Kidney (tissue), 14 donors: ENCODE measurements around the gene DEGS1. TPM values are rescaled to one million over a fixed set of nuclear protein-coding genes. Genes with fewer than 3 reads are reported as not detected.

ENCODE experiments used
- DNase-seq, 5 donors: peaks; one replicate each; pipeline ENCODE4 v3.0.0-alpha.2; 2013 to 2020
- FAIRE-seq: peaks from 2 replicates; lab custom pipeline; 2012; peaks lifted over from hg19 to GRCh38; lab: Jason Lieb, UNC
- H3K27ac ChIP-seq, 2 donors: one replicate each; pipeline ENCODE4 v1.7.0; 2013; ENCODE audit warnings: low read depth in 2 of 2, low read length in 2 of 2, inconsistent platforms in 1 of 2
- H3K27me3 ChIP-seq: one replicate; pipeline ENCODE4 v1.7.1; 2013; ENCODE audit warnings: low read length, inconsistent platforms; ENCODE audit not compliant: control insufficient read depth, insufficient read depth
- H3K36me3 ChIP-seq, 3 donors: one replicate each; pipeline versions ENCODE4 v1.7.0 to v1.7.1; 2013; ENCODE audit warnings: low read length in 3 of 3, control low read depth in 1 of 3, inconsistent platforms in 1 of 3; ENCODE audit not compliant: insufficient read depth in 3 of 3, control insufficient read depth in 2 of 3
- H3K4me1 ChIP-seq, 3 donors: one replicate each; pipeline versions ENCODE4 v1.7.0 to v1.7.1; 2013; ENCODE audit warnings: low read length in 3 of 3, inconsistent platforms in 1 of 3, low read depth in 1 of 3; ENCODE audit not compliant: control insufficient read depth in 2 of 3, insufficient read depth in 2 of 3
- H3K4me3 ChIP-seq, 3 donors: one replicate each; pipeline versions ENCODE4 v1.7.0 to v1.8.1; 2013; ENCODE audit warnings: low read length in 3 of 3, control low read depth in 1 of 3, inconsistent platforms in 1 of 3
- H3K9ac ChIP-seq, 3 donors: one replicate each; pipeline versions ENCODE4 v1.7.0 to v1.7.1; 2013; ENCODE audit warnings: low read length in 3 of 3, control low read depth in 1 of 3, inconsistent platforms in 1 of 3
- H3K9me3 ChIP-seq, 3 donors: one replicate each; pipeline versions ENCODE4 v1.7.0 to v1.7.1; 2013; ENCODE audit warnings: low read length in 3 of 3, control low read depth in 1 of 3, inconsistent platforms in 1 of 3; ENCODE audit not compliant: control insufficient read depth in 2 of 3, insufficient read depth in 1 of 3
- CTCF ChIP-seq: IDR thresholded peaks from 3 replicates; pipeline ENCODE4 v1.5.1; 2012; ENCODE audit warnings: mild to moderate bottlenecking, moderate library complexity, borderline replicate concordance; ENCODE audit not compliant: insufficient read depth; ENCODE audit errors: extremely low read depth
- intact Hi-C: fragments of 100-400 bp; cut with DNase I; formaldehyde crosslinking; loops from one replicate; pipeline ENCODE4 v1.11.1; 2022
- polyA plus RNA-seq: library from polyadenylated mRNA; stranded (reverse); fragments of 350-450 nt; fragmentation: Illumina TruSeq; extraction: RNeasy Lipid Tissue Mini Kit (QIAGEN cat#74804); gene quantifications from one replicate; pipeline ENCODE4 v1.2.3, GENCODE V29; 2014; ENCODE audit warnings: low read depth, low replicate concordance; ENCODE audit not compliant: insufficient read depth
- total RNA-seq: library from RNA; stranded (reverse); fragmentation: NEBNext Ultra II Directional; extraction: Animal tissue kit (Norgen Biotek cat#: 25700); gene quantifications from one replicate; pipeline ENCODE4 v1.2.1, GENCODE V29; 2021
- donor health status: control.
- donor health status: control.
- donor health status: control.
- donor health status: control.
- donor health status: control.
- donor health status: DM: yes; HTN: yes; CAD: no.
- donor health status: Normal renal cell carcinoma (clear cell type).

The DEGS1 gene
- total and polyA plus RNA-seq, 2 donors from 2014 or later: 32.5 to 83.1 TPM

- H3K27me3 ChIP-seq: no peaks in the 10 kb centered on the region
- no peak overlapping the region for H3K9ac ChIP-seq
- intact Hi-C loops: no loop called here
- peaks cover 2 to 10% (median 3%) of the 10 kb centered on the region in 3 donors for H3K36me3 ChIP-seq
- no peak overlapping the region for H3K27ac ChIP-seq
- H3K9me3 ChIP-seq: no peaks in the 10 kb centered on the region
- DNase-seq (no peak), FAIRE-seq (no peak)
- no peak overlapping the region for H3K4me3 ChIP-seq
- H3K4me1 ChIP-seq: no peaks in the 10 kb centered on the region
- TF ChIP-seq CTCF: no peak
Observed at GRCh38 chr1:224235813-224236493, 52.9 kb downstream of the DEGS1 start.

DNA sequence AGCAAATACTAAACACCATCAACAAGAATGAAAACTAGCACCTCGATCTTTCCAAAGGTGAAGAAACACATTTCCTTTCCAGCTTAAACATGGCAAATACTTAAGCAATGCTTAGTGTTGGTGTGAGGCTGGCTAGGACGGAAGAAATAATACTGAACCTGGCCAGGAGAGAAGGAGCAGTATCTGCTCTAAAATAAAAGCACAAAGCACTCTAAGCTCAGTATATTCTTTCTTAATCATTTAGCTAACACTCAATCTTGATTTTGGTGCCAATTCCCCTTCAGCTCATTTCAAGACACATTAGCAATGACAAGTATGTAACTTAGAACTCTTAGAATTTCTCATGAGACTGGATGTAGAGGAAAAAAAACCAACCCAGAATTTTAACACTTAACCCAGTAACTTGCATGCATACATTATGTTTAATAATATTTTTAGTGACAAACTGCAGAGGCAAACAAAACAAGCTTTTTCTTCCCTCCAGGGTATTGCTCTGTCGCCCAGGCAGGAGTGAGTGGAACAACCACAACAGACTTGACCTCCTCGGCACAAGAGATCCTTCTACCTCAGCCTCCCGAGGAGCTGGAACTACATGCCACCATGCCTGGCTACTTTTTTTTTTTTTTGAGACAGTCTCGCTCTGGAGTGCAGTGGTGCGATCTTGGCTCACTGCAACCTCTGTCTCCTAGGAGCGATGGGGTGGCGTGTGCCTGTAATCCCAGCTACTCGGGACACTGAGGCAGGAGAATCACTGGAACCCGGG lies 54.3 kb downstream of the DEGS1 start:
- Histone ChIP-seq H3K27me3 (no peaks in the 10 kb centered on the region), H3K4me1 (no peaks in the 10 kb centered on the region), H3K4me3 (no peak overlapping the region), H3K36me3 (peaks cover 2 to 10% (median 3%) of the 10 kb centered on the region in 3 donors), H3K9ac (no peak overlapping the region), H3K9me3 (no peaks in the 10 kb centered on the region), H3K27ac (no peak overlapping the region)
- no peak for TF ChIP-seq CTCF
- intact Hi-C loops: no loop called here
- FAIRE-seq: no peak
- no peak for DNase-seq

GRCh38 chr1:224238212-224238611 lies 55.2 kb downstream of the DEGS1 start:
- Histone ChIP-seq H3K4me1 (no peaks in the 10 kb centered on the region), H3K9me3 (no peaks in the 10 kb centered on the region), H3K27ac (no peak overlapping the region), H3K36me3 (peaks cover 2 to 10% (median 3%) of the 10 kb centered on the region in 3 donors), H3K9ac (no peak overlapping the region), H3K27me3 (no peaks in the 10 kb centered on the region), H3K4me3 (no peak overlapping the region)
- DNase-seq (no peak), FAIRE-seq (no peak)
- intact Hi-C loops: no loop called here
- TF ChIP-seq CTCF: no peak
